Progenitor cell of endocrine pancreas (in vitro differentiated cells): ENCODE data around the gene RACK1. TPM values are rescaled to one million over a fixed set of nuclear protein-coding genes. Genes with fewer than 3 reads are reported as not detected.
"Not testable (repeated sequence)": the region's sequence is repeated elsewhere in the genome, so short reads cannot be mapped to it uniquely, and the experiment has no call there.

Source experiments
- DNase-seq: peaks from one replicate; pipeline ENCODE4 v3.0.0; 2021; ENCODE audit warnings: low spot score; ENCODE audit not compliant: unreplicated experiment
- H3K27ac Mint-ChIP-seq: 2 replicates; pipeline ENCODE4 v1.8.0; 2021; ENCODE audit warnings: mild to moderate bottlenecking, moderate library complexity, mixed read lengths
- H3K27me3 Mint-ChIP-seq: 2 replicates; pipeline ENCODE4 v1.8.0; 2021; ENCODE audit warnings: mixed read lengths
- H3K36me3 Mint-ChIP-seq: 2 replicates; pipeline ENCODE4 v1.8.0; 2022; ENCODE audit warnings: mixed read lengths; ENCODE audit not compliant: insufficient read depth
- H3K4me1 Mint-ChIP-seq: 2 replicates; pipeline ENCODE4 v1.8.0; 2021; ENCODE audit warnings: low read depth, mixed read lengths
- H3K4me3 Mint-ChIP-seq: 2 replicates; pipeline ENCODE4 v1.8.0; 2021; ENCODE audit warnings: low read depth, mild to moderate bottlenecking, moderate library complexity, mixed read lengths
- H3K9me3 Mint-ChIP-seq: 2 replicates; pipeline ENCODE4 v1.8.0; 2021; ENCODE audit warnings: low read depth, mixed read lengths
- total RNA-seq: library from RNA; stranded (reverse); gene quantifications from 2 replicates; pipeline ENCODE4 v1.2.1, GENCODE V29; 2021
- TF ChIP-seq, protein P1 (sequence below): fragments of 200-600 bp; sonication (generic); IDR thresholded peaks from one replicate; pipeline ENCODE4 v1.5.0; 2021; ENCODE audit warnings: antibody characterized with exemption, mild to moderate bottlenecking; ENCODE audit not compliant: unreplicated experiment

RACK1 gene
- total RNA-seq, 1 donor from 2014 or later = 1,855 TPM

DNA sequence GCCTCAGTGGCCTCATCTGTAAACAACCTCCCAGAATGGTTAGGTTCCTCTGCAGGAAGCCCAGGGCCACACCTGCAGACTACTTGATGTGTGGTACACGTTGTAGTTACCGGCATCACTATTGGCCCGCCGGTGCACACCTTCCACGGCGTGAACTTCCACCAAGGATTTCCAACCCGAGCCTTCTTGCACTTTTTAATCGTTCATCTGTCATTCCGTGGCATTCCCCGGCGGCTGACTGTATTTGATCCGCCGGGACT lies 26.0 kb downstream of the RACK1 start:
- Mint-ChIP-seq H3K9me3 (no peaks in the 10 kb centered on the region), H3K27ac (peak overlapping the region; percentile 99), H3K27me3 (peaks cover 50% of the 10 kb centered on the region), H3K4me1 (peaks cover 7% of the 10 kb centered on the region), H3K4me3 (peak overlapping the region; percentile 57), H3K36me3 (peaks cover 5% of the 10 kb centered on the region)
- DNase-seq = no peak
- TF ChIP-seq, protein P1, sequence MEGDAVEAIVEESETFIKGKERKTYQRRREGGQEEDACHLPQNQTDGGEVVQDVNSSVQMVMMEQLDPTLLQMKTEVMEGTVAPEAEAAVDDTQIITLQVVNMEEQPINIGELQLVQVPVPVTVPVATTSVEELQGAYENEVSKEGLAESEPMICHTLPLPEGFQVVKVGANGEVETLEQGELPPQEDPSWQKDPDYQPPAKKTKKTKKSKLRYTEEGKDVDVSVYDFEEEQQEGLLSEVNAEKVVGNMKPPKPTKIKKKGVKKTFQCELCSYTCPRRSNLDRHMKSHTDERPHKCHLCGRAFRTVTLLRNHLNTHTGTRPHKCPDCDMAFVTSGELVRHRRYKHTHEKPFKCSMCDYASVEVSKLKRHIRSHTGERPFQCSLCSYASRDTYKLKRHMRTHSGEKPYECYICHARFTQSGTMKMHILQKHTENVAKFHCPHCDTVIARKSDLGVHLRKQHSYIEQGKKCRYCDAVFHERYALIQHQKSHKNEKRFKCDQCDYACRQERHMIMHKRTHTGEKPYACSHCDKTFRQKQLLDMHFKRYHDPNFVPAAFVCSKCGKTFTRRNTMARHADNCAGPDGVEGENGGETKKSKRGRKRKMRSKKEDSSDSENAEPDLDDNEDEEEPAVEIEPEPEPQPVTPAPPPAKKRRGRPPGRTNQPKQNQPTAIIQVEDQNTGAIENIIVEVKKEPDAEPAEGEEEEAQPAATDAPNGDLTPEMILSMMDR = no peak

DNA sequence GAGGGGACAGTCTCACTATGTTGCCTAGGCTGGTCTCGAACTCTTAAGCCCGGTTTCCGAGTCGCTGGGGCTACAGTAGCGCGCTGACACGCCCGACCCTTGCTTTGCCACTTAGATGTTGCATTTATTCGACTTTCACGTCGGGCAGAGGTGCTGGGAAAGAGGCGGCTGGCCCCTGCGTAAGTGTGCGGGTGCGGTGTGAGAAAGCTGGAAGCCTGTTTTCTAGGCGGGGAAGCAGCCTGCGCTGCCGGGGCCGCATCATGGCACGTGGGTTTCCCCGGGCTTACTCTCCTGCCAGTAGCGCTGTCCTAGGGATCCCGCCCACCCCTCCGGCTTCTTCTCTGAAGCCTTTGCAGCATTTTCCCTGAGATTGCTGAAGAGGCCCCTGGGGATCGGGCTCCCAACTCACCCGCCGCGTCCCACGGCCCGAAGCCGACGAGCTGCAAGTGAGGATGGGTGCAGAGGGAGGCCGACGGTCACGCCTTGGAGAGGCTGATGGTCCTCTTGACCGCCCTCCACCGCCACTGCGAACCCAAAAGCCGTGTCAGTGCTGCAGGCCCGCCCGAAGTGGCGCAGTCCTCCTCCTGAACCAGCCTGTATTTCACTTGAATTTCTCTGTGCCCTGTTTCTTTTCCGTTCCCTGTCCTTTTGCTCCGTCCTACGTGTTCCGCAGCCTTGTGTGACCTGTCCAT lies 26.4 kb downstream of the RACK1 start:
- peaks cover 7% of the 10 kb centered on the region for H3K4me1 Mint-ChIP-seq

DNA sequence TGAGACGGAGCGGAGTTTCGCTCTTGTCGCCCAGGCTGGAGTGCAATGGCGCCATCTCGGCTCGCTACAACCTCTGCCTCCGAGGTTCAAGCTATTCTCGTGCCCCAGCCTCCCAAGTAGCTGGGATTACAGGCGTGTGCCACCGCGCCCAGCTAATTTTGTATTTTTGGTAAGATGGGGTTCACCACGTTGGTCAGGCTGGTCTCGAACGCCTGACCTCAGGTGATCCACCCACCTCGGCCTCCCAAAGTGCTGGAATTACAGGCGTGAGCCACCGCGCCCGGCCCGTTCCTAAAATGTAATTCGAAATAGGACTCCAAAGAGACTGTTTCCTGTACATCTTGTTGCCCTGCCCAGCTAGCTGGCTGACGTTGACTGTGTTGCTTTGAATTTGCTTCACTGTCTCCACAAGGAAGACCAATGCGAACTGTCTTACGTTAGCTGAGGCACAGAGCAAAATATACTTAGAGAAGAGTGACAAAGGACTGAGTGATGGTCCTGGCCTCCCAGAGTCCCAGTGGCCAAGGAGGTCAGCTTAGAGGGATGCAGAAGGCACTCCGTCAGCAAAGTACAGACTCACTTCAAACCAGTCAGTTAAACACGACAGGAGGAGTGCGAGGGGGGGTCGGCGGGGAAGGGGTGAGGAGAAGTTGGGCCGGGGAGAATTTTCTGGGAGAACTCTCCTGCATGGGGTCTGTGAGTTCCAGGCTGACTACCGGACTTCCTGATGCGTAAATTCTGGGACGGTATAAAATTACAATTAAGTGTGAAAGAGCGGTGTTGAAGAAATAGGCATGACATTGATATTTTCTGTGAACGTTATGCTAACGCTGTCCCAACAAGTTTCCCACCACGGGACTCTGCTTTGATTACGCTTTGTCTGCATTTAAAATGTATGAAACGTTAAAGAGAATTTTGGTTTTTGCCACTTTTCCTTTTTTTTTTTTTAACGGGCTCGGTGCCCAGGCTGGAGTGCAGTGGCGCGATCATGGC lies 27.4 kb downstream of the RACK1 start:
- Mint-ChIP-seq H3K27me3 (peaks cover 59% of the 10 kb centered on the region), H3K36me3 (peaks cover 1% of the 10 kb centered on the region), H3K27ac (peak overlapping the region; percentile 49), H3K4me3 (peak overlapping the region; percentile 33), H3K9me3 (no peaks in the 10 kb centered on the region), H3K4me1 (peaks cover 6% of the 10 kb centered on the region)
- TF ChIP-seq, protein P1 = no peak
- DNase-seq = no peak

More for the DNA sequence above, 26.4 kb downstream of the RACK1 start:
- Mint-ChIP-seq H3K36me3 (peaks cover 5% of the 10 kb centered on the region), H3K27me3 (peaks cover 51% of the 10 kb centered on the region), H3K27ac (peak overlapping the region; percentile 99), H3K9me3 (no peaks in the 10 kb centered on the region), H3K4me3 (peak overlapping the region; percentile 57)
- TF ChIP-seq, protein P1 = peak; percentile 21
- DNase-seq = peak; percentile 21

DNA sequence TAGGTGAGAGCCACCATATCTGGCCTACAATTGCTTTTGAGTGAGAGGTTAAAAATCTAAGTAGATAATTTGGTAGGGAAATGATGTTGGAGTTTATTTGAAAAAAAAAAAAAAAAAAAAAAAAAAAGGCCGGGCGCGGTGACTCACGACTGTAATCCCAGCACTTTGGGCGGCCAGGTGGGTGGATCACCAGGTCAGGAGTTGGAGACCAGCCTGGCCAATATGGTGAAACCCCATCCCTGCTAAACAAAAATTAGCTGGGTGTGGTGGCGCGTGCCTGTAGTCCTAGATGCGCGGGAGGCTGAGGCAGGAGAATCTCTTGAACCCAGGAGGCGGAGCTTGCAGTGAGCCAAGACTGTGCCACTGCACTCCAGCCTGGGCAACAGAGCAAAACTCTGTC lies 29.5 kb downstream of the RACK1 start:
- peaks cover 56% of the 10 kb centered on the region for H3K27me3 Mint-ChIP-seq
- H3K9me3 Mint-ChIP-seq, H3K4me3 Mint-ChIP-seq, H3K27ac Mint-ChIP-seq, H3K36me3 Mint-ChIP-seq, H3K4me1 Mint-ChIP-seq, DNase-seq: not testable (repeated sequence)

DNA sequence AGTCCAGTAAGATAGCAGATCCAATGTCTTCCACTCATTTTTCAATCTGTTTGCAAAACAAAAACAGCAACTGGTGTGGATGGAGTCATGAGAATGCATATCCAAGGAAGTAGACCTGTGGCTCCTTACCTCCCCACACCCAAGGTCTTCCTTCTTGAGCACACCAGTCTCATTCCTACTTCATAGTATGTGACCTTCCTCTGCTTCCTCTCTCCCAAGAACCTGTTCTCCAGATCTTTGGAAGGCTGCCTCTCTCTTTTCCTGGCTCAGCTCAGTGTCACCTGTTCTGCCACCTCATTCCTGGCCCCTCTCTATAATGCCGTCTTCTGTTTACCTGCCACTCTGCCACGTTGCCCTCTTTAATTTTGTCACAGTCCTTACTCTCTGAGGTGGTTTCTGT lies 30.8 kb downstream of the RACK1 start:
- Mint-ChIP-seq H3K9me3 (no peaks in the 10 kb centered on the region), H3K27ac (no peak overlapping the region), H3K4me1 (peaks cover 6% of the 10 kb centered on the region), H3K27me3 (peaks cover 54% of the 10 kb centered on the region), H3K36me3 (no peaks in the 10 kb centered on the region), H3K4me3 (no peak overlapping the region)
- no peak for DNase-seq
- TF ChIP-seq, protein P1 = no peak
